HG02981 (cell line): ENCODE measurements around the gene GNB1L.

Experiments used
- ATAC-seq: cut with Tn5 transposase; IDR thresholded peaks from one replicate; pipeline ENCODE4 v1.9.1; 2021; ENCODE audit warnings: mild to moderate bottlenecking, moderate library complexity; ENCODE audit not compliant: unreplicated experiment

The GNB1L gene

DNA sequence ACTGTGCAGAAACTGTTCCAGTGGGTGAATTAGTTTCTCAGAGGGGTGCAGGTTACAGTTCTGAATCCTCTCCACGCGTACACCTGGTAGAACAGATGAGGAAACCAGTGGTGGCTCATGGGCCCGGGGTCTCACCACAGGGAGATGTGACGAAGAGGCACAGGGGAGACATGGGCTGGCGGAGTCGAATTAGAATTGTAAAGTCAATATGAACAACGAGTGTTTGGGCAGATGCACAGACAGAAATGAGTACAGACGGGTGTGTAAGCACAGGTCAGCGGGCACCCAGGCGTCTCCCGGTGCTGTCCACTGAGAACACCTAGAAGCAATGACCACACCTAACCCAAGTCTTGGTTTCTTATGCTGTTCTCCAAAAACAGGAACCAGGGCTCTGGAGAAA, 41.8 kb downstream of the GNB1L start:
- no peak for ATAC-seq

DNA sequence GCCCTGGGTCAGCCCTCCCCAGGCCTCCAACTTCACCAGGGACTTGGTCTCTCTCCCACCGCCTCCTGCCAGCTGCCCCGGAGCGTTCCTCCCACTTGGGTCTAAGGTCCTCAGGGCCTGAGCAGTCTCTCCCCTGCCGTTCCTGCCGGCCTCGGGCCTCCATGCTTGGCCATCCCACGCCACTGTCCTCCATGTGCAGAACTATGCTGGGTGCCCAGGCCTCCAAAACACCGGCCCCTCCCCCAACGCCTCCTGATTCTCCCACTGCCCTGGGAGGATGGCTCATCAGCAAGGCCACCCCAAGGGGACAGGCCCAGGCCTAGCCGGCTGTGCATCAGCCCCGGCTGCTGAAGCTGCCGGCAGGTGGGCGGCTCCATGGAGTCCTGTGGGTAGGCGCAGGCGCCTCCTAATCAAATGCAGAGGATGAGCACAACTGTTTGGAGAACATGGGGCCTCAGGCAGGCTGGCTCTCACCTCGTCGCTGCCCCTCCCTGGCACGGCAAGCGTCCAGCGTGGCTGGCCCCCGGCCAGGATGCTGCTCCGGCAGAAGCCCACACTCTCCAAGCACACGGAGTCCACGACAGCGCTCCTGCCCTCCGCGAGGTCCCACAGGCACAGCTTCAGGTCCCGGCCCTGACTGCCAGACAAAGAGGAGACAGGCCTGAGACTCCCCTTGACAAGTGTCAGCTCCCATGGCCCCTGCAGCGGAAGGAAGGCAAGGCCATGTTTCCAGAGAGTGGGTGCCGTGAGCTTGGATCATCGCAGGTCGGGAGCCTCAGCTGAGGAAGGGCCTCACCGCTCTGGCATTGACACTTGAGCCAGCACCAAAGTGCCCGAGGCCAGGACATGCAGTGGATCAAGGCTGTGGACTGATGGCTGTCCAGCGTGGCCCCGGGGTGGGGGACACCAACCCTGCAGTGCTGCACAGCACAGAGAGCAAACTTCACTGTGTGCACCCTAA, 42.6 kb downstream of the GNB1L start:
- ATAC-seq: no peak

DNA sequence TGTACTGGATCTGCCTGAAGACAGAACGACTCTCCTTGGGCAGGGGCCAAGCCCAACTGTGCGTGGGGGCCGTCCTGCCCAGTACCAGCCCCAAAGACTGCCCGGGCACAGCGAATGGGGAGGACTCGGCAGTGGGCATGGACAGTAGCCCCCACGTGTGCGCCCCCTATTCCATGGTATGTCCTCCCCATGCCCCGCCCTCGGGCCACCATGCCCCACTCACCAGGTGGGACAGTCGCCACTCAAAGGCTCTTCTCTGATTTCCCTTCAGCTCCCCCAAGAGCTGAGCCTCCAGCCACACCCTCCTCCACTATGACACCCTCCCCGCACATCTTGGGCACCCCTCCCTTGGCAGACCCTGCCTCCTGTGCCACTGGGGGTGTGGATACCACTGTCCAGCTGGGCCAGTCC, 43.5 kb downstream of the GNB1L start:
- ATAC-seq: no peak

DNA sequence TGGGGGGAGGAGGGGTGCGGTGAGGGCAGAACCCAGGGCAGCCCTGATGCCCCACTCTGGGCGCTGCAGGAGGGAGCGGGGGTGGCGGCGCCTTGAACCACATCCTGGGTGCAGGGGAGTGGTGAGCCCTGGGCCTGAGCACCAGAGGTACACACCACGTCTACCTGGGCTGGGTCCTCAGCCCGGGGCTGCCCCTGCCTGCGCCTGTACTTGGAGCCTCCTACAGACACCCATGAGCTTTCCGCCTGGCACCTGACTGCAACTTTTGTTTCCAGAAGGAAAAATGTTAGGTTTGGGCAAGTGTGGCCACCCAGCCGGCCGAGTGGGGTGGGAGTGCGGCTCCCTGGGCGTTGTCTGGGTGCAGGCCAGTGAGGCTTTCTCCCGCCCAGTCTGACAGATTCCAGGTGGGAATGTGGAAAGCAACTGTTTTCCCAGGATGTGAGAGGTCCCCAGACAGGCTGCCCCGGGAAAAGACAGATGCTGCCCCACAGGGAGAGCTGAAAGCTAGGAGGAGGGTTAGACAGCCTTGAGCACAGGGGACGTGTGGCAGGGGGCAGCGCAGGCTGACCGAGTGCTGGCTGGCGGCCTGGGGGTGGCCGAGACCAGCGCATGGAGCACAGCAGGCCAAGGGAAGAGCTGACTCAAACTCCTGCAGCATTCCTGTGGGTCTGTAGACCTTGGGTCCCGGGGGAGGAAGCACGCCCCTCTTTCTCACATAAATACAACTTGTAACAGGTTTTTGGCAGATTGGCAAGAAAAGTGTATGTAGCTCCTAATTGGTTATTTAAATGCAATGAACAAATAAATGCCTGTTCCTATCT, 44.1 kb downstream of the GNB1L start:
- no peak for ATAC-seq

DNA sequence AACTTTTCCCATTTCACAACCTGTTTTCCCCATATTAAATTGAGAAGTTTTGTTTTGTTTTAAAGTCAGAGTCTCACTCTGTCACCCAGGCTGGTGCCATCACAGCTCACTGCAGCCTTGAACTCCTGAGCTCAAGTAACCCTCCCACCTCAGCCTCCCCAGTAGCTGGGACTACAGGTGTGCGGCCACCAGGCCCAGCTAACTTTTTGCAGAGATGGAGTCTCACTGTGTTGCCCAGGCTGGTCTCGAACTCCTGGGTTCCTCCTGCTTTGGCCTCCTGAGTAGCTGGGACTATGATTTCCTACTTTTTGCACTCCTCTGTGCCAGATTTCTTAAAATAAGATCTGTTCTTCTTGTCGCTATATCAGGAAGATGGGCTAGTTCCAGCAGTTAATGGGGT, 44.9 kb downstream of the GNB1L start:
- ATAC-seq: no peak

DNA sequence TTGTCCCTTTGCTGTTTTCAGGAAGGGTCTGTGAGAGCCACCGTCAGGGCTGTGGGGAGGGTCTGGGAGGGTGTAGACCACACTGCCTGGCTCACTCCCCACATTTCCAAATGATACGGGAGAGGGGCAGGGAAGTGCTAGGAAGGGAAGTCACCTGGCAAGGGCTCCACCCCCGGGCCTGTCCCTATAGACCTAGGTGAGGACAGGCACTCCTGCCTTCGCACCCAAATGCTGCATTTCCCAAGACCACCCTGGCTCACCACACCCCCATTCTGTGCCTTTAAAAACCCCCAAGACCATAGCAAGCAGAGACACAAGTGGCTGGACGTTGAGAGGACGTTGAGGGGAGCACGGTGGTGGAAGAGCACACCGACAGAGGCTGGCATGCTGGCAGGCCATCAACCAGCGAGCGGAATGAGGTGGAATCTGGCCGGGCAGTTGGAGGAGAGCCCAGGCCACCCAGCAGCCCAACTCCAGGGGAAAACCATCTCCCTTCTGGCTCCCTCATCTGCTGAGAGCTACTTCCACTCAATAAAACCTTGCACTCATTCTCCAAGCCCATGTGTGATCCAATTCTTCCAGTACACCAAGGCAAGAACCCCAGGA, 45.7 kb downstream of the GNB1L start:
- no peak for ATAC-seq

DNA sequence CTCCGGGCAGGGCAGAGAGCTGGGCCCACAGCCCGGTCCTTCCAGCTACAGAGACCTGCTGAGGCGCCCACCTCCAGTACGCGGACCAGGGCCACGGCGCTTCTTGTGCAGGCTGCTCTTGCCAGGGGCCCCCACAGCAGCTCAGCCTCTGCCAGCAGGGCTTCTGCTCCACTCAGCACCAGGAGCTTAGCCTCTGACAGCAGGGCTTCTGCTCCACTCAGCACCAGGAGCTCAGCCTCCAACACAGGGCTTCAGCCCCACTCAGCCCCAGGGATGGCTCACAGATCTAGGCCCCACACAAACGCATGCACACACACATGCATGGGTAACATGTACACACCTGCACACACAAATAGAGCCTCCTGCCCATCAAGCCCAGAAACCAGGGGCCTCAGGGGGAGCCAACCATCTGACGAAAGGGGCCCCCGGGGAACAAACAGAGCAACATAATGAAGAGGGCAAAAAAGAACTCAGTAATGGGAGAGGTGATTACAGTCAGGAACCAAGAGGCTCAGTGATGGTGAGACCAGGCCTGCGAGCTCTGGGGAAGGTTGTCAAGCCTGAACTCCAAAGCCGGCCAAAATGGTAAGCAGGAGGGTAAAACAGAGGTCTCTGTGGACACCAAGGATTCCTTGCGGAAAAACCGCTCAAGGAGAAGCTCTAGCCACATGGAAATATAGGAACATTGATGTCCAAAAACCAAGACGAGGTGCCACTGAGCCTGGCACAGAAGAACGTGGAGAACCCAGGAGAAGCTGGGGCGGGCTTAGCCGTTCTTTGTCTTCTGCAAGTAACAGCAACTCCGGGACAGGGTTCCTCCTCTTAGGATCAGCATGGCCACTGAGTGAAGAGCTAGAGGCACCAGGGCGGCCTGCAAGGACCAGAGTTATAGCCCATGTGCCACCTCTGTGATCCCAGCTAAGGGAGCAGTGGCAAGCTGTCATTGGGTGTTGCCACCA, 46.5 kb downstream of the GNB1L start:
- ATAC-seq: no peak

DNA sequence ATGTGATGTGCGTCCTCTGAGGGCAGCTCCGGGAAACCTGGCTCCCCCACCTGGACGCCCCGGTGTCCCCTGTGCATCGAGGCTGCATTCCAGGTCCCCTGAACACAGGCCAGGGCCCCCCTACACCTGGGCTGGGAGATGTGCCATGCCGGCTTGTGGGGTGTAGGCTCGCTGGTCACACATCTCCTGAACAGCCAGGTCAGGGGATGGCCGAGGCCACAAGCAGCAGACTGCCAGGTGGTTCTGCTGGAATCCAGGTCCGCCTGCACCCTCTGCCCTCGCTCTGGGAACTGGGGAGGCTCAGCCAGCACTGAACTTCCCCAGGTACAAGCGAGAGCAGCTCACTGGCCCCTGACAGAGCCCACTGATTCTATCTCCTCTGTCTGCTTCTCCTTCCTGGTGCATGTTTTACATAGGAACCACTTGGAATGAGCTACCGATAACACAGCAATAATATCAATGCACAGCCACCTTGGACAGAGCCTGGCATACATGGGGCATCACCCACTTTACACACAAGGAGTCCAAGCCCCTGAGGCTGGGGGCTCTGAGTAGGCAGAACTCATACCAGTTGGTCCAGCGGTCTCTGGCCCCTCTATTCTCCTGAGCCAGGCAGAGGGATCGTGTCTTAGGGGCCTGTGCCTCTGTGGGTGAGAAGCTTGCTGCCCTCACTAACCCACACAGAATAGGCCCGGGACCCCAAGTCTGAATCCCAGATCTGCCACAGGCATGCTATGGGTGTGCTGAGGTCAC, 47.3 kb downstream of the GNB1L start:
- ATAC-seq: no peak

DNA sequence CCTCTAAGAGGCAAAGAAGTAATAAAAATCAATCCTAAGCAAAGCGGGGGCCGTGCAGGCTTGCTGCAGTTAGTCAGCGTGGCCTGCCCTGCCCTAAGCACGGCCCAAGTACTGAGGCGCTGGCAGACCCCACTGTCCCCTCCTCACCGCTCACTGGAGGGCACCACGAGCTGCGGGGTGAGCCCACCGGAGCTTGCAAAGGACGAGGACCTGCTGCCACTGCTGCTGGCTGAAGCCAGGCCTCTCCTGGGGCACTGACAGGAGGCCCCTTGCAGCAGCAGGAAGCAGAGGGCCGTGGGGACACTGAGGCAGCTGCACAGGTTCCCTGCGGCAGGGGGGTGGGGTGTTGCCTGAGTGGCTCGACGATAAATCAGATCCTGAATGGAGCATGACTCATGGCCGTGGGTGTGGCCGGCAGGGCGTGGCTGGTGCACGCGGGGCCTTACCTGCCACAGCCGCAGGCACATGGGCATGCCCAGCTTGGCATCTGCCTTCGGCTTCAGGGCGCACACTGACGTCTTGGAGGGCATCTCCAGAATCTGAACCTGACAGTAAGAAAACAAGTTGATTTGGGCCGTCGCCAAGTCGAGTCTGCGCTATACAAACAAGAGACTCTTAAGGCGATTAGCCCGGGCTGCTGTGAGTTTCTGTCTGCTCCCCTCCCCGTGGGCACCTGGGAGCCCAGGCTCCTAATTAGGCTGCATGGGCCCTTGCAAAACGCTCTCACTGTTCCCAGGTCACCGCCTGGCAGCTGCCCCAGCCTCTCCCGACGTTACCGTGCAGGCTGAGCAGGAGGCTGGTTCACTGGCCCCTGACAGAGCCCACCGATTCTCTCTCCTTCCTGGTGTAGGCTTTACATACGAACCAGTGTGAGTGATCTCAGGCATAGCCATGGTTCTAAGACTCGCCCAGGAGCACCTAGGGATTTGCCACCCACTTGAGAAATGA, 48.2 kb downstream of the GNB1L start:
- no peak for ATAC-seq

DNA sequence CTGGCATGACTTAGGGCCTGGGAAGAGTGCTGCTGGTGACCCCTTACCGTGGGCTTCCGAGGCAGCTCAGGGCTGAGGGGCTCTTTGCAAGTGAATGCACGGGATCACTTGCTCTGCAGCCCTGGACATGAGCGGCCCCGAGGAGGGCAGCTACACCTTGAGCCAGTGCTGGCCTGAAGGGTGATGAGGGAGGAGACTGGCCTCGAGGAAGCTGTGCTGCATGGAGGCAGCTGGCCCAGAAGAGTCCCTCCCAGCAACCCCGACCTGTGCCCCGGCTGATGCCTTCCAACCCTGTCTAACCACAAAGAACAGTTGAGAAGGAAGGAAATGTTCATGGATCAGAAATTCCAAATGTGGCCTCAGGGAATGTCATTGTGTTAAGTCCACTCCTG, 48.9 kb downstream of the GNB1L start:
- ATAC-seq: no peak

DNA sequence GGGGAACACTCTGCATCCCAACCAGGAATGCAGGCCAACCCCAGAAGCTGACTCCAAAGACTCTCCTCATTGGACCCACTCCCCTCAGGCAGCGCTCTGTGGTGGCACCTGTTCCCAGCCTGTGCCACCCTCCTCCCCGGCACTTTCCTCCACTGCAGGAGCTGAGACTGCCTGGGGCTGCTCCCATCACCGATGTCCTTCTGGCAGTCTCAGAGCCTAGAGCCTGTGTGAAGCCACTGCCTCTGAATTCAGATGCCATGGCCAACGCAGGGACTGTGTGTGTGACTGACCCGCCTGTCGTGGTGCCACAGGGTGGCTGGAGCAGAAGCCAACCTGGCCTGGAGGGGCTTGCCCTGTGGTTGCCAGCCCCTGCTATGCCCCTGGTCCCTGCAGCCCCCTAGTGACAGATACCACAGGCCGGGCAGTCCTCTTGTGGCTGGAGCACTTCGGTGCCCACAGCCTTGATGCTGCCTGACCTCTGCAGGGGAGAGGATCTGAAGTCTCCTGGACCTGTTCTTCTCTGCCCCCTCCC, 50.9 kb downstream of the GNB1L start:
- ATAC-seq: no peak

DNA sequence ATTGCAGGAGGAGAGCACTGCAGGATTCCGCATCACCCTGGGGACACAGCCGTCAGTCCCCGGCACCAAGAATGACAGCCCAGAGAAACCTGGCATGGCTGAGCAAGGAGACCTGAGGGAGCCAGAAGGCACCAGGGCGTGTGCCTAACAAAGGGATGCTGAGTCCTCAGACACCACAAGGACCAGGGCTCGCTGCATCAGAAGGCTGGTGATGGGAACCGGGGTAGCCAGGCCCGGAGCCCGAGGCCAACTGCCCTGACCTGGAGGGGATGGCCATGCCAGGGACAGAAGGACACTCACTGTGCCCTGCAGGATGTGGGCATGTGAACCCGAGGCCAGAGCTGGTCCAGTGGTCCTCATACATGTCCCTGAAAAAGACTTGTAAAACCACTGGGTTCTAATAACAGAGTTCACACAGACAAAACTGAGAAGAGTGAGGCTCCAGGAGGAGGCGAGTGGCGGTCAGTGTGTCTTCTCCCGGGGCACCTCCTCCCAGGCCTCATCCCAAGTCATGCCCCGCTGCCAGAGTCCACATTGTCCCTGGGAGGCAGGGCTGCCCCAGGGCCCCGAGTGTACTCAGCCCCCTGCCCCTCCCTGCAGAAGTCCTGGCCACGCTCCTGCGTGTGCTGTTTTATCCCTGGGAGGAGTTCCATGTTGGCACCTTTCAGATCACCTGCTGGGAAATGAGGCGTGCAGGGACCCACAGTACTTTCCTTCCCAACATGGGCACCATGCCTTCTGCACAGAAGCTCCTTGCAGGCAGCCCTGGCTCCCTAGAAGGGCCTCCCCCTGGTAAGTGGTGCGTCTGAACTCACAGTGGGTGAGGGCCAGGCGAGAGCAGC, 51.6 kb downstream of the GNB1L start:
- no peak for ATAC-seq

DNA sequence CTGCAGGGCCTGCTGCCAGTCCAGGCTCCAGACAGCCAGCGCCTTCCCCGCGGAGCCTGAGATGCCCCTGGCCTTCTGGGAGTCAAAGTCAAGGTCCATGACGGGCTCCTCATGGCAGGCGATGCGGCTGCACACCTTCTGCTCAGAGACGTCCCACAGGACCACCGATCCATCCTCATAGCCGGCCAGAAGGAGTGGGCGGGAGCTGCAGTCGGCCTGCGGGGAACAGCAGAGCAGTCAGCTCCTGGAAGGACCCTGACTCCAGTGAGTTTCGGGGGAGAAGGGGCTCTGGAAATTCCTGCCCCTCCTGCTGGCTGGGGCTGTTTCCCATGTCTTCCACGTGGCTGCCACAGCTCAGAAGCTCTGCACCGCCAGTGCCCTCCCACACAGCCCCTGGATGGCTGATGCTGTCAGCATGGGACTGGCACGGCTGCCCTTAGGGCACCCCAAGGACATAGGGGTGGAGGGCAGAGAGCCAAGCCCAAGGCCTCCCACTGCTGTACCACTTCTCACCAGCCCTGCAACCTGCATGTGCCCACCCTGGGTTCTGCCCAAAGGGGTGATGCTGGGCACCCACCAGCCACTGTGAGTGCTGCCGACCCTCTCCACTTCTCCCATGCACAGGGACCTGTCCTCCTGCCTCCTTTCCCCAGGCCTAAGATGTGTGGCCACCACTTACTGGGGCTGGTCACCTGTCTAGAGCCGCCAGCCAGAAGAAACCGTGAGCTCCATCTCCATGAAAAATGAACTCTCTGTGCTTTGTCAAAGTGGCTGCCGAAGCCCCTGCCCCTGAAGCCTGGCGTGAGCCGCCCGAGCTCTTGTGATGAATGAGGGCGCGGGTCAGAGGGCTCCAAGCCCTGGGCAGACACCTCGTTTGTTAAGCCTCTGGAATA, 52.4 kb downstream of the GNB1L start:
- ATAC-seq: no peak

DNA sequence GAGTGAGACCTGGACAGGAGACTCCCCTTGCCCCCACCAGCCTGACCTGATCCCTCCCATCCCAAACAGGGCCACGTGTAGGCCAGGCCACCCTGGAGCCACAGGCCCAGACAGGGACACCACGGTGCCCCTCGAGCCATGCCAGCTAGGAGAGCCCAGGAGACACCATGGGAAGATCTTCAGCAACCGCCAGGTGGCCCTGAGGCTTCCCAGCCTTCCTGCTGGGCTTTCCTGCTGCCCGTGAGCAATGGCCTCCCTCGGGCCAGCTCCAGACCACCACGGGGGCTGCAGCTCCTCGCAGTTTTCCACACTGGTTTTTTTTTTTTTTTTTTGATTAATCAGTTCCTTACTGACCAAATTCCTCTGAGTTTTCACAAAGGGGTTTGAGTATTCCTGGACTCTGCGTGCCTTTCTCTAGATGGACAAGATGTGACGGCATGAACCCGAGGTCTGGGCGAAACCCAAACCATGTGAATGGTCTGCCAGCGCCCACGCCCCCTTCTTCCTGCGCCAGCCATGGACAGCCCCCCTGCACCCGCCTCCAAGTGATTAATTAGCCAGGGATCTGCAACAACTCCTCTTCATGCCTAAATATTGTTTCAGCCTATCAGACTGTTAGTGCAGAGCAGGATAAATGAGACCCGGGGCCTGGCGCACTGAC, 53.2 kb downstream of the GNB1L start:
- no peak for ATAC-seq

DNA sequence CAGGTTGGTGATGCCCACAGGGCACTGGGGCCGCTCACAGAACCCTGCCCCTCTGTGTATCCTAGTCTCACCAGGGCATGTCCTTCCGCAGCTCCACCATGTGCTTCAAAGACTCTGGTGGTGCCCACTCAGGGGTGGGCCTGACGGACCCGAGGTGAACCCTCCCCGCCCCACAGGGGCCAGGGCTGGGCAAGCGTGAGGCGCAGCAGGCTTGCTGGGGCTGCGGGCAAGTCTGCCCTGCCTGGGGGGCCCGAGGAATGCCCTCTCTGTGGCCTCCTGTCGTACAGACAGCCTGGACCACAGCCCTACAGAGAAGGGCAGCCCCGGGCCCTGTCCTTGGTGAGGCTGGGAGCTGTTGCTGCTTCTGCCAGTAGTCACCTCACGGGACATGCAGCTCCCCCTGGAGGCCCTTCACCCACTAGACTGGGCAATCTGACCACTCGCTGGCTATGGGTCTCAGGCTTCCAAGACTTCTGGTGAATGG, 53.9 kb downstream of the GNB1L start:
- ATAC-seq: no peak

DNA sequence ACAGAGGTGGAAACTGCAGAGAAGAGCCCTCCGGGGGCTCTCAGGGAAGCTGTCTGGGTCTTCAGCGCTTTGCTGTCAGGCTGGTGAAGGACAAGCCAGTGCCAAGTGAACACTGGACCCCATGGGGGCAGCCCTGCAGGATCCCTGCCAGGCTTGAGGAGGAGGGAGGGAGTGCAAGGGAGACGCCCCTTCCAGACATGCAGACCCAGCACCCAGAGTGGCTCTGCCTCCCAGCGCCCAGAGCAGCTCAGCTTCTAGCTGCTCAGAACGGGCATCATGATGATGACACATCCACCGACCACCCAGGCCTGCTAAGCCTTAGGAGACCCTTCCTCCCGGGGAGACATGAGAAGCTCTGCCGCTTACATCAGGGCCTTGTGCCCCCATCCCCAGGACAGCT, 54.4 kb downstream of the GNB1L start:
- no peak for ATAC-seq
